DOHH2 (cell line): ENCODE measurements around the gene HCN2.

Experiments used
- EZH2phosphoT487 ChIP-seq: fragments of 200-600 bp; sonication (generic); IDR thresholded peaks from 2 replicates; pipeline ENCODE4 v1.6.1; 2017; ENCODE audit warnings: borderline replicate concordance, mild to moderate bottlenecking, antibody characterized with exemption, low read length, moderate library complexity, mixed read lengths
- TF ChIP-seq, protein P1 (sequence below): fragments of 200-600 bp; sonication (generic); IDR thresholded peaks from one replicate; pipeline ENCODE4 v1.5.1; 2014; ENCODE audit warnings: antibody characterized with exemption, mild to moderate bottlenecking, low read depth, low read length; ENCODE audit not compliant: poor library complexity, severe bottlenecking

GRCh38 chr19:640161-640558, 50.5 kb downstream of the HCN2 start:
- TF ChIP-seq, protein P1, sequence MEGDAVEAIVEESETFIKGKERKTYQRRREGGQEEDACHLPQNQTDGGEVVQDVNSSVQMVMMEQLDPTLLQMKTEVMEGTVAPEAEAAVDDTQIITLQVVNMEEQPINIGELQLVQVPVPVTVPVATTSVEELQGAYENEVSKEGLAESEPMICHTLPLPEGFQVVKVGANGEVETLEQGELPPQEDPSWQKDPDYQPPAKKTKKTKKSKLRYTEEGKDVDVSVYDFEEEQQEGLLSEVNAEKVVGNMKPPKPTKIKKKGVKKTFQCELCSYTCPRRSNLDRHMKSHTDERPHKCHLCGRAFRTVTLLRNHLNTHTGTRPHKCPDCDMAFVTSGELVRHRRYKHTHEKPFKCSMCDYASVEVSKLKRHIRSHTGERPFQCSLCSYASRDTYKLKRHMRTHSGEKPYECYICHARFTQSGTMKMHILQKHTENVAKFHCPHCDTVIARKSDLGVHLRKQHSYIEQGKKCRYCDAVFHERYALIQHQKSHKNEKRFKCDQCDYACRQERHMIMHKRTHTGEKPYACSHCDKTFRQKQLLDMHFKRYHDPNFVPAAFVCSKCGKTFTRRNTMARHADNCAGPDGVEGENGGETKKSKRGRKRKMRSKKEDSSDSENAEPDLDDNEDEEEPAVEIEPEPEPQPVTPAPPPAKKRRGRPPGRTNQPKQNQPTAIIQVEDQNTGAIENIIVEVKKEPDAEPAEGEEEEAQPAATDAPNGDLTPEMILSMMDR, result no peak
- no peak for TF ChIP-seq EZH2phosphoT487
